AG20443 (cell line): ENCODE results near the gene KRTAP10-4.
"Not testable (repeated sequence)": the region's sequence is repeated elsewhere in the genome, so short reads cannot be mapped to it uniquely, and the experiment has no call there.

Experiments used
- DNase-seq: peaks from one replicate; pipeline ENCODE4 v3.0.0; 2012; ENCODE audit warnings: low spot score, mixed read lengths

The KRTAP10-4 gene

DNA sequence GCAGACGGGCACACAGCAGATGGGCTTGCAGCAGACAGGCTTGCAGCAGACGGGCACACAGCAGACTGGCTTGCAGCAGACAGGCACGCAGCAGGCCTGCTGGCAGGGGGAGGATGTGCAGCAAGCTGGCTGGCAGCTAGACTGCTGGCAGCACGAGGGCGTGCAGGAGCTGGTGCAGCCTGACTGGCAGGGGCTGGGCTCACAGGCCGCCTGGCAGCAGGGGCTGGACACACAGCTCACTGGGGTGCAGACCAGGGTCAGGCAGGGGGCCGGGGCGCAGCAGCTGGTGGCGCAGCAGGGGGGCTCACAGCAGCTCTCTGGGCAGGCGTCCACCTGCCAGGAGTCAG, 15.2 kb upstream of the KRTAP10-4 start:
- DNase-seq, result not testable (repeated sequence)

DNA sequence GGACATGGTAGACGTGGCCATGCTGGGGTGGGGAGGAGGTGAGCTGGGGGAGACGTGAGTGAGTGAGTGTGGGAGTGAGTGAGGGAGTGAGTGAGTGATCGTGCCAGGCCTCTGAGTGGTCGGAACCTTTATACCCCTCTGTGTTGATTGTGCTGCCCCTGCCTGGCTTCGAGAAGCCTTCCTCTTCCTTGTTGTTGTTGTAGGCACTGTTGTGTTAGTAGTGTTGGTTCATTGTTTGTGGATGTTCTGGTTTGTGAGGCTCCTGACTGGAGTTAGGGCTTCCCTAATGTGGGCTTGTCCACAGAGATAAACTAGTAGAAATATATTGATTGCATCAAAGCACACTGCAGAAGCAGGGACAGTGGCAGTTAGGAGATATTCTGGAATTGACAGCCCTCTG, 14.8 kb upstream of the KRTAP10-4 start, which contains the start of gene KRTAP10-3:
Gene KRTAP10-3 (minus strand): TSS at position 101 of the 400 bp plus-strand sequence. CDS start 80 bp downstream, at position 21.
- DNase-seq, result no peak

DNA sequence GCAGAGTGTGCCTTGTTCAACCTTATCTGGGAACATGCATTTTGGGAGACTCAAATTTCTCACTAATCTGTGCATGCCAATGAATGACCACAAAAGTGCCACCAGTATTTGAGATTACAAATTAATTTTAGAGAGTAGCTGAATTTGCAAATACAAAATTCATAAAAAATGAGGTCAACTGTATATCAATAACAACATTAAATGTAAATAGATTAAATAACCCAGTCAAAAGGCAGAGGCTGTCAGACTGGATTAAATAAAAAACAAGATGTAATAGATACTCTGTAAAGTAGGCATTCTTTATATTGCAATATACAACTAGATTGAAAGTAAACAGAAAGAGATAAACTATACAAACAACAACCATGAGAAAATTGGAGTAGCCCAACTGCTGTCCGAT, 9.4 kb upstream of the KRTAP10-4 start:
- no peak for DNase-seq

DNA sequence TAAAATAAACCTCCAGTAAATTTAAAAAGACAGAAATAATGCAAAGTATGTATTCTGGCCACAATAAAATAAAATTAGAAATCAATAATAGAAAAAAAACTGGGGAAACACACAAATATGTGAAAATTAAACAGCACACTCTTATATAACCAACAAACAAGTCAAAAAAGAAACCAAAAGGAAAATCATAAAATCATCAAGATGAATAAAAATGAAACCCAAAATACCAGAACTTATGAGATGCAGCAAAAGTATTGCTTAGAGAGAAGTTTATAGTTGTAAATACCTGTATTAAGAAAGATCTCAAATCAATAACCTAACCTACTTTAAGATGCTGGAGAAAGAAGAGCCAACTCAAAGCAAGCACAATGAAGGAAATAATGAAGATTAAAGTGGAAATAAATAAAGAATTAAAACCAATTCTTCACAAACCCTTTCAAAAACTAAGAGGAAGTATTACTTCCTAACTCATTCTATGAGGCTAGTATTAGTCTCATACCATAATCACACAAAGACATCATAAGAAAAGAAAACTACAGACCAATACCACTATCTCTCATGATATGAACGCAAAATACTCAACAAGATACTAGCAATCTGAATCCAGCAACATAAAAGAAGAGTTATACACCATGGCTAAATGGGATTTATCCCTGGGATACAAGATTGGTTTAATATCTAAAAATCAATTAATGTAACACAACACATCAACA, 8.5 kb upstream of the KRTAP10-4 start:
- DNase-seq, result no peak

DNA sequence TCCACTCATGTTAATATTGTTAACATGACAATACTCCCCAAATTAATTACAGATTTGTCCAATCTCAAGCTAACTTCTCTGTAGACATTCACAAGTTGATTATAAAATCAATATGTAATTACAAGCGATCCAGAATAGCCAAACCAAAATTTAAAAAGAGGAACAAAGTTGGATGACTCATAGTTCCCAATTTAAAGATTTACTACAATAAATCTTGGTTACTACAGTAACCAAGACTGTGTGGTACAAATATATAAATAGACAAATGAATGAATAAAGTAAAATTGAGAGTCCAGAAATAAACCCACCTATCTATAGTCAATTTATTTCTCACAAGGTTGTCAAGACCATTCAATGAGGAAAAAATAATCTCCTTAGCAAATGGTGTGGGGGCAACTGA, 7.1 kb upstream of the KRTAP10-4 start:
- DNase-seq, result no peak

DNA sequence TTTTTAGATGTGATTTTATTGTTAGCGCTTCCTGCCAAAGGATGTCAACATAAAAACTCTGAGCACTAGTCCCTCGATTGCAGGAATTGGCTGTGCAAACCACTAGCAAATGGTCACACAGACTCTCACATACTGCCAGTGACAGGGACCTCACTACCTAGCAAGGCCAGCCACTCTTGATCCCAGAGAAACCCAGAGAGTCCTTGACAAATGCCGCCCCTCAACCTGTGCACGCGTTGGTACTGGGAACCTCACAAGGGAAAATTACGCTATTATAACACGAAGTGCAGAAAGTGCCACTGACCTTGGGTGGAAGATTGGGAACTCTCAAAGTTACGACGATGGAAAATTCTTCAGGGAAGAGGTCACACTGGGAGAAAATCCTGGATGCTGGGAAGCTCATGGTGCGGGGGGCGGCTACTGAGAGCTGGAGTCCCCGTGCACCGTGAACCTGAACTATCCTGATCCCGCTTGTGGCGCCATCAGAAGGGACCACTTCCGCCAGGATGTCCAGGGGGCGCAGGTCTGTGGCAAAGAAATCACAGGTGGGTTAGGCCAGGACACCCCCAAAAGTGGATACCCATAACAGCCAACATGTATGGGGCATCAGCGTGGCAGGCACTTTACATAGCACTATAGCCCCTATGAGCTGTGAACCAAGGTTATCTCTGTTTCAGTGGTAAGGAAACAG, 5.9 kb upstream of the KRTAP10-4 start:
- no peak for DNase-seq

DNA sequence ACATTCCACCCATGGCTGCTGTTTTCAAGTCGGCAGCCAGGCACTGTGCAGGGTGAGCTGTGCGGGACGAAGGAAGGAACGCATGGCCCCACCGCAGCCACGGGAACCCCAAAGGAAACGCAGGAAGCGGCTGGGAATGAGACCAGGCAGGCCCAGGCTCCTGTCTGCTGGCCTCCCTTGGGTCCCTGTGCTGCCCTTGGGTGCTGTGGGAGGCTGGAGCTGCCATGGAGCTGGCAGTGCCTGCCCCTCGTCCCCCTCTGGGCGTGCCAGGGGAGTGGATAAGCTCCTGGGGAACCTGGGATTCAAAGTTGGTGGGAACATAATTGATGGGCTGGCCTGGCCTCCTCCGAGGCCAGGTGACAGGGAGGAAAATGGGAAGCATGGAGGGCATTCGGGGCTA, 5.3 kb upstream of the KRTAP10-4 start:
- DNase-seq, result no peak

DNA sequence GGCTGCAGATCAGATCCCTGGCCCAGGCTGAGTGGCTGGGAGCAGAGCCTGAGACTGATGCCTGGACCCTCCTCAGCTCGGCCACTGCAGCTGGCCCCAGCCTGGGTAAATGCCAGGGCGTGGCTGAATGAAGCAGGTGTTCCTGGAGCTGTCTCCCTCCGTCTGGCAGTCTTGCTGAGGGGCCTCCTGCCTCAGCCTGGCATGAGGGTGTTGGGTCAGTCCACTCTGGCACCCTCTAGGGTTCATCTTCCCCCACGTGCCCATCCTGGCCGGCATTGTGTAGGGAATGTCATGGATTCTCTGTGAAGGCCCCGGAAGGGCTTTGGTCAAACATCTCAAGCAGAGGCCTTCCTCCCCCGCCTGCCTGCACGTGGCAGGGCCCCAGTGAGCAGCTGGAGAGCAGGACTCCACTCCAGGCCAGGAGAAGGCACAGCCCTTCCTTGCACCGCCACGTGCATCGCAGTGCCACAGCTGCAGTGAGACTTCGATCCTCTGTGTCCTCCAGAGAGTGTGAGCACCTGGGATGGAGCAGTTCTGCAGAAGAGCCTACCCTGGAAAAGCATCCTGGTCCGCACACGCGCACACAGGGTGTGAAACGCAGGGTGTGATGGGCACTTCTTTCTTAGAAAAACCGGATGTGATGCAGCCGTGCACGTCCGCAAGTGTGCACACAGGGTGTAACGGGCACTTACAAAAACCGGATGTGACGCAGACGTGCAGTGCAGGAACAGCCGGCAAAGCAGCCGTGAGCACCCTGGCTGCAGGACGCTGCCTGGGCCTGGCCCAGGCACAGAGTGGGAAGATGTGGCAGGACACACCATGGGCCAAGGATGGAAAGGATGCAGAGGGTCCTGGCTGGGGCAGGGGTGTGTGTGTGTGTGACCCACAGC, 4.6 kb upstream of the KRTAP10-4 start:
- DNase-seq, result no peak

DNA sequence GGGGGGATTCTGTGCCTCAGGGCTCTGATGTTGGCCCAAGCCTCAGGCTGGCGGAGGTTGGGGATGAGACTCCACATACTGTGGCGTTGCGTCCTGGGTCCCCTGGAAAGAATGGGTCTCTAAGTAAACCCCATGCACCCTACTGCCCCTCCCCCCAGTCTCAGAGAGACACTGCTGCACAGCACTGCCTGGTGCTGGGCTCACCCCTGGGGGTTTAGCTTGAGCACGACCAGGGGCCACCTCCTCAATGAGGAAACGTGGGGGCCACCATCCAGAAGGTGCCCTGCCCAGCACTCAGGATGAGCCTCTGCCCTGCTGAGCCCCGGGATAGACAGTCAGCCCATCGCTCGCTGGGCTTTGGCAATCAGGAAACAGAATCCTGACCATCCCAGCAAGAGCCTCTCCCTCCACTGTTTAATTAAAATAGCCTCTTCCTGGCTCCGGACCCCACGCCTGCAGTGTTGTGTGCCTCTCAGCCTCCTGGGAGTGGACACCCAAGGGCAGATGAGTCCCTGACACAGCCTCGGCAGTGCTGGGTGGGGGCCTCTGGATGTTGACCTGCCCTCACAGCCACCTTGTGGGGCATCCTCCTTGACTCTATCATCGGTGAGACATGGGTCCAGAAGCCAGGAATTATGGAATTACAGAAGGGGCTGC, 3.5 kb upstream of the KRTAP10-4 start:
- DNase-seq, result no peak

DNA sequence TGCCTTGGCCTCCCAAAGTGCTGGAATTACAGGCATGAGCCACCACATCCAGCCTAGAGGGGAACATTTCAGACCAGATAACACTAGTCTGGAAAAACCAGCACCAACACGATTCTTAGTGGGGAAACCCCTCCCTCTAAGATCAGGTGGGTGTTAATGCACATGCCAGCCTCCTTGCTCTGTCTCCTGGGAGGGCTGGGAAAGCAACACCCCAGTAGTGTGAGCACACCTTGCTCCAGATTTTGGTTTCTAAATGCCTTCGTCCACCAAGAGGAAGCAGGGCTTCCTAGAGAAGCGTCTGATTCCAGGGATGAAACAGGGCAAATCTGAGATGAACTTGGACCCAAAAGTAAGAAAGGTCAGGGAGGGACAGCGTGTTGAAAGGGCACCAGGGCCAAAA, 2.2 kb upstream of the KRTAP10-4 start:
- DNase-seq, result no peak

DNA sequence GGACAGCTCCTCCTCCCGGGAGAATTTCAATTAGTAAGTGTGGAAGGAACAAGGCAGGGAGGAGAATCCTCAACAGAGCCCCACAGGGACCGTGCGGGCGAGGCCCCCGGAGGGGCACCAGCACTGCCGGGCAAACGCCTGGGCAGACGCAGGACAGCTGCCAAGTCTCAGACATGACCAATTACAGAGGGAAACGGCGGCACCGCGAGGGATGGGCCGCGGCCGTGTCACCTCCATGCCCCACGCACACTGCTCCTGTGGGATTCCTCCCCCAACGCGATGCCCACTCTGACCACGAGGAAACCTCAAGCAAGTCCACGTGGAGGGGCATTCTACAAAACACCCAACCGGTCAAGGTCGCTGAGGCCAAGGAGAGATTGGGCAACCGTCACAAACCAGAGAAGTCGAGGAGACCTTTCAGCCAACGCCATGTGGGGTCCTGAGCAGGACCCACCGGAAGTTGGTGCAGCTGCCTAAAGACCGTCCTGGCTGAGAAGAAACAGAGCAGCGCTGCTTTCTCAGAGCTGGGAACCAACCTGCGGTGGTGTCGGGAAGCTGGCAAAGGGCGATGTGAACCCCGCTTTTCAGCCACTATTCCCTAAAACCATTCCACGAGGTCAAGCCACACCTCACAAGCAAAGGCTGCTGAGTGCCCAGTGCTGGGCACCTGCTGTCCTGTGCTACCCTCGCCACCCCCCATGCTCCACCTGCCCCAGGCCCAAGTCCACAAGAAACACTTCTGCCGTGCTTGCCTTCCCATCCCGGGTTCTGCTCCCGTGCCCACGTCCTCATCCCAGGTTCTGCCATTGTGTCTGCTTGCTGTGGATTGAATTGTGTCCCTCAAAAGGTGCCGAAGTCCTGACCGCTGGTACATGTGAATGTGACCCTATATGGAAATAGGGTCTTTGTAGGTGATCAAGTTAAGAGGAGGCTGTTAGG, 1.4 kb upstream of the KRTAP10-4 start:
- no peak for DNase-seq

DNA sequence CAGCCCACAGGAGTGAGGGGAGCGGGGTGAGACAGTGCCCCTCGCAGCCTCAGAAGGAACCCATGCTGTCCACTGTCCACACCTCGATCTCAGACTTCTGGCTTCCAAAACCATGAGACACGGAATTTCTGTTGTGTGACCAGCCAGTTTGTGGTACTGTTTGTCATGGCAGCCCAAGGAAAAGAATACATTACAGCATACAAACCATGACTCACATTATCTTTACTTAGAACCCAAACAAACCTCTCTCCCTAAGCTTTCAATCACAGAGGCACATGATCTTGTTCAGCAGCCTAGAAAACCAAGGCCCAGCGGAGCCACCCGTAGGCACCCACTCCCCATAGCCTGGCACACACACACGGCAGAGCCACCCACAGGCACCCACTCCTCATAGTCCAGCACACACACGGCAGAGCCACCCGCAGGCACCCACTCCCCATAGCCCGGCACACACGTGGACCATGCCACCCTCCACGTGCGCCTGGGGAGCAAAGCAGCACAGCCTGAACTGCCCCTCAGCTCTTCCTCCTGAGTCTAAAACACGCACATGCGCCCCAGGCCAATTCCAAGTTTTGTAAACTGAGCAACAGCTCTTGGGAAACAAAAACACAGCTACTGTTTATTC, 458 bp upstream of the KRTAP10-4 start:
- no peak for DNase-seq

DNA sequence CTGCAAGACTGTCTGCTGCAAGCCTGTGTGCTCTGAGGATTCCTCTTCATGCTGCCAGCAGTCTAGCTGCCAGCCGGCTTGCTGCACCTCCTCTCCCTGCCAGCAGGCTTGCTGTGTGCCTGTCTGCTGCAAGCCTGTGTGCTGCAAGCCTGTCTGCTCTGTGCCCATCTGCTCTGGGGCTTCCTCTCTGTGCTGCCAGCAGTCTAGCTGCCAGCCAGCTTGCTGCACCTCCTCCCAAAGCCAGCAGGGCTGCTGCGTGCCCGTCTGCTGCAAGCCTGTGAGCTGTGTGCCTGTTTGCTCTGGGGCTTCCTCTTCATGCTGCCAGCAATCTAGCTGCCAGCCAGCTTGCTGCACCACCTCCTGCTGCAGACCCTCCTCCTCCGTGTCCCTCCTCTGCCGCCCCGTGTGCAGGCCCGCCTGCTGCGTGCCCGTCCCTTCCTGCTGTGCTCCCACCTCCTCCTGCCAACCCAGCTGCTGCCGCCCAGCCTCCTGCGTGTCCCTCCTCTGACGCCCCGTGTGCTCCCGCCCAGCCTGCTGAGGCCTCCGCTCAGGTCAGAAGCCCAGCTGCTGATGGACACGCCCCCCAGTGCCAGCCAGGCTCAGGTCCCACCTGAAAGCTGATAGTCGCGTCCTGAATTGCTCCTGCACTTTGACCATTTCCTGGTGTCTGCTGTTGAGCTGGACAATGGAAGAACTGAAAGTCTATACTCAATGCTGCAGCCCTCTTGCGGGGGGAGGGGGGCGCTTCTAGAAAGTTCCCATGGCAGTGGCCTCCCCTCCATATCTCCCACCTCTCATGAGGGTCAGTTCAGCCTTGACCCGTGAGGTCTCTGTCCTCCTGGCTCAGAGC, 1.2 kb downstream of the KRTAP10-4 start:
- DNase-seq, result no peak

DNA sequence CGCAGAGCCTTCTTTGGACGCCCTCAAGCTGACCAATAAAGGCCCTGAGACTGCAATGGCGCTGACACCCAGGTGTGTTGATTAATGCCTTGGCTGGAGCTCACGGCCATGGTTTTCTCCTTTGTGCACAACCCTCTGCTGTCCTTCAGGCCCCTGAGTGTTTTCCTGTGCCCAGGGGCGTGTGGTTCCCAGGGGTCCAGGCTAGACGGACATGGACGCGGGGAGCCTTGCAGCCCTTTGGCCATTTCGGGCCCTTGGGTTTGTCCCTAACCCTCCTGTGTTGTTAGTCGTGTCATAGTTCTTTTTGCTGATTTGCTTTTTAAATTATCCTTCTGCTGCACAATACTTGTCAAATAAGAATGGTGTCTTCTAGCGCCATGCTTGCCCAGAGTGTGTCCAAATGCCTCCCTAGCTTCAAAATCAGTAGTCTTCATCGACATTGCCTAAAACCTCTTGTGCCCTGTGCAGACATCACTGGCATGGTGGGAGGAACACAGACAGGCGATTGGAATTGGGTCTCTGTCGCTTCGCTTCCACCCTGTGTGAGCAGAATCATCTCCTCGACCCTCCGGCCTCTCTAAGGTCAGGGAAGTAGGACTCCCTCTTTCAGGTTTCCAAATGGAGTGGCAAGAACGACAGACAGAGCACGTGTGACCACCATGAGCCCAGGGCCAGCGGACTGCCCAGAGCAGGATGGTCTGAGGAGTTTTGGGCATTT, 1.9 kb downstream of the KRTAP10-4 start:
- DNase-seq, result no peak

DNA sequence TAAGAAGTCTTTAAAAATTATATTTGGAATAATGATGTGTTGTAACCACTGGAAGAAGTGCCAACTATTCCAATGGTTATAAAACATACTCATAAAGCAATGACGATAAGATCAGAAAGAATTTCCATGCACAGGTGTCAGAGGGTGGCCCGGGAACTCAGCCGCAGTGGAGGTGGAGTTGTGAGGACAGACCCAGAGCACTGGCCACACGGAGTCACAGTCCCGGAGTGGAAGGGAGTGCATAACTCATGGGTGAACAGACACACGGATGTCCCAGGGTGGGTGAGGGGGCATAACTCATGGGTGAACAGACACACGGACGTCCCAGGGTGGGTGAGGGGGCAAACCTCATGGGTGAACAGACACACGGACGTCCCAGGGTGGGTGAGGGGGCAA, 2.5 kb downstream of the KRTAP10-4 start:
- DNase-seq, result no peak

DNA sequence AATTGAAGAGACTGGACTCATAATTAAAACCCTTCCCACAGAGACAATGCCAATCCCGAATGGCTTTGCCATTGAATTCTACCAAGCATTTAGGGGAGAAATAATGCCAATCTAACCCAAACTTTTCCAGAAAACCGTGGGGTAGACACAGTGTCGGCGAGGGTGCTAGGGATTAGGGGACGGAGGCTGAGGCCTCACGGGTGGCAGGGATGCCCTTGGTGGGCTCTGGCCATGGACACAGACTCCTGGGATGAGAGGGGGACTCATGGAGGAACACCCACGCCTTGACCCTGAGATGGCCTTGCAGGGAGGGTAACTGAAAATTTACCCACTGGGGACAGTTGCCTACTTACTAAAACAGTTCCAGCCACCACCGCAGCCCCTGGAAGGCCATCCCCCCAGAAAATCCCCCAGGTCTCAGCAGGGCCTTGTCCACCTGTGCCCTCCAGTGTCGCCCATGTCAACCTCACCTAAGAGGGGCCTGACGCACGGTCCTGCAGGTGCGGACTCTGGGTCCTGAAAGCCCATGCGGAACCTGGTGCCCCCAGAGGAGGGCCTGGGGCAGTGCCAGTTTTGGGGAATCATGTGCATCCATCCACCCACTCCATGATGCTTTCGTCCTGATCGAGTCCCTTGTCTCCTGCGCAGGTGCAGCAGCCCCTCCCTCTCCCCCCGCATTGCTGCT, 5.0 kb downstream of the KRTAP10-4 start:
- DNase-seq, result no peak

DNA sequence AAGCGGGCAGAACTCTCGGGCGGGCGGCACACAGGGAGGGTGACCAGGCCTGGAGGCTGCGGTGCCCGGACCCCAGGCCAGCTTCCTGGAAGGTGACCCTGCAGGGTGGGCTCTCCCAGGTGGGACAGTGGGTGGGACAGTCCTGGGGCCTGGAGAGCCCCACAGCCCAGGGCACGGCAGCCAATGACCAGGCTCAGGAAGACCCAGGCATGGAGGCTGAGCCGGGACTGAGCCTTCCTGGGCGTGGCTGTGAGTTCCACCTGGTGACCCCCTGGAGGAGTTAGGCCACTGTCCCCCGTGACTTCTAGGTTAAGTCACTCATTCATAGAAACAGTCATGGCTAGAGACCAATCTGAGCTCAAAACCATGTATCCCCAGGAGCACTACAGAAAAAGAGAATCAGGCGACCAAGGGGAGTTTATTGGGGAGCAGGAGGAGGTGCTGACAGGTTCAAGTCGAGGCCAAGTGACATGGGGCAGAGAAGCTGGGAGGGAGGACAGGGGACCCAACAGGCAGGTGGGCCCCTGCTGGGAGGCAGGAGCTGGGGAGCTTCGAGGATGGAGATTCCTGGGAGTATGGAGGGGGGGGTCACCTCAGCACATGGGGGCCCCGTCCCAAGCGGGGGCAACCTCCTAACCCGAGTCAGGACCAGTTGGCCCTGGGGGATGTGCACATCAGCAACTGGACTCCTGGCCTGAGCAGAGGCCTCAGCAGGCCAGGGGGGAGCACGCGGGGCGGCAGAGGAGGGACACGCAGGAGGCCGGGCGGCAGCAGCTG, 5.7 kb downstream of the KRTAP10-4 start:
- no peak for DNase-seq

DNA sequence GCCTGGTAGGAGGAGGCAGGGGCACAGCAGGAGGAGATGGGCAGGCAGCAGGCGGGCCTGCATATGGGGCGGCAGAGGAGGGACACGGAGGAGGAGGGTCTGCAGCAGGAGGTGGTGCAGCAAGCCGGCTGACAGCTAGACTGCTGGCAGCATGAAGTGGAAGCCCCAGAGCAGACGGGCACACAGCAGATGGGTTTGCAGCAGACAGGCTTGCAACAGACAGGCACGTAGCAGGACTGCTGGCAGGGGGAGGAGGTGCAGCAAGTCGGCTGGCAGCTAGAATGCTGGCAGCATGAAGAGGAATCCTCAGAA, 6.3 kb downstream of the KRTAP10-4 start:
- no peak for DNase-seq
